Hematopoietic multipotent progenitor cell treated with erythropoietin and hydrocortisone succinate and interleukin-3 and kit ligand, for 15 days (in vitro differentiated cells): ENCODE results near the gene NTMT1.
"Not testable (repeated sequence)": the region's sequence is repeated elsewhere in the genome, so short reads cannot be mapped to it uniquely, and the experiment has no call there.

Source experiments
- DNase-seq: peaks from one replicate; pipeline ENCODE4 v3.0.0-alpha.2; 2015; ENCODE audit warnings: low spot score

Gene NTMT1, protein sequence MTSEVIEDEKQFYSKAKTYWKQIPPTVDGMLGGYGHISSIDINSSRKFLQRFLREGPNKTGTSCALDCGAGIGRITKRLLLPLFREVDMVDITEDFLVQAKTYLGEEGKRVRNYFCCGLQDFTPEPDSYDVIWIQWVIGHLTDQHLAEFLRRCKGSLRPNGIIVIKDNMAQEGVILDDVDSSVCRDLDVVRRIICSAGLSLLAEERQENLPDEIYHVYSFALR

DNA sequence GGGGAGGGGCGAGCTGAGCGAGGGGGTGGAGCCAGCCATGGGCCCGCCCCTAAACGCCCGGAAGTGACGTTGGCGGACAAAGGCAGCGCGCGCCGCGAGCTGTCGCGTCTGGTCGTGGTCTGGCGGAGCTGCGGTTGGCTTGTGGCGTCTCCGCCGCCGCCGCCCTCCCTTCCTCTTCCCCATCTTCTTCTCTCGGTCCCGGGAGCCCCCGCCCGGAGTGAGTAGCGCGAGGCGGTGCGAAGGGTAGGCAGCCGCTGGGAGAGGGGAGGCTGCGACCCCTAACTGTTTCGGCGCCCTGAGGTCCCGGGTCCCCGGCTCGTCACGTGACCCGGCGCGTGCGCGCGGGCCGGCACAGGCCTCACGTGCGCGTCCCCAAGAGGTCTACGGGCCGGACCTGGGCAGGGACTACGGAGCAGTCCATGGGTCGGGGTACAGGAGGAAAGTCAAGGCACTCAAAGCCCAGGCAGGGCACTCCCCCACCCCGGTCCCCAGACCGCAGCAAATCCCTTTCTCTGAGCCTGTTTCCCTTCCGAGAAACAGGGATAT is at the start of gene NTMT1:
Gene NTMT1, plus strand, starts transcription at position 85 of the 546 bp plus-strand sequence. CDS start 6,541 bp downstream, outside the sequence.
- peak; percentile 86 for DNase-seq

- DNase-seq: no peak
Measured at GRCh38 chr9:129576546-129577543, 49.1 kb upstream of the NTMT1 start.

- DNase-seq: no peak
Measured at GRCh38 chr9:129579294-129579693, 46.7 kb upstream of the NTMT1 start.

- no peak for DNase-seq
Measured at GRCh38 chr9:129580211-129580915, 45.6 kb upstream of the NTMT1 start.

GRCh38 chr9:129581505-129582189 is 44.3 kb upstream of the NTMT1 start:
- no peak for DNase-seq

- no peak for DNase-seq
Measured at GRCh38 chr9:129582855-129583254, 43.1 kb upstream of the NTMT1 start.

DNA sequence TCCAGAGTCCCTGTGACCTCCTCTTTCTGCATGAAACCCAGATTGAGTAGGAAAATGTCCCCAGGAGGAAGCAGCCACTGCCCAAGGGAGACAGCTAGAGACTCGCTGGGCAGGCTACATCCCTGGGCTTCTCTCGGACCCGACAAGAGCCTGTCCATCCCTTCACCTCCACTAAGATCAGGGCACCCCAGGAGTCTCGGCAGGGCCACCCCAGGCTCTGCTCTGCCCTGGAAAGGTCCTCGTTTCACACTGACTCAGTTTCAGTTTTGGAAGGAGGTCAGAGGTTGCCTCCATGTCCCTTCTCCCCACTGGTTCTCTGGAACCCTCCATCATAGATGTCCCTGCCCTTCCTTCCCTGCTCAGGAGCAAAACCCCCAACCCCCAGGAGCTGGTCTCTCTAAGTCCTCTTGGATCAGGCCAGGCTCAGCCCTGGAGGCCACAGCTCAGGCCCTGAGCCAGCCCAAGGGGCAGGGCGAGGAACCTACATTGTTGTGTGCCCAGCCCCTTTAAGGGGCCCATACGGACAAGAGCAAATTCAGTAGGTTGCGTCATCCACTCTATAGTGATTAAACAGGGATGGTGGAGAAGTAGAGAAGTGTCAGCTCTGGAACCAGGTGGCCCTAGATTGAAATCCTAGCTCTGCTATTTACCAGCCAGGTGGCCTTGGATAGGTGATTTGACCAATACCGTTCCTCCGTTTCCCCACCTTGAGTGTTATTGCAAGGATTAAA is 42.5 kb upstream of the NTMT1 start:
- DNase-seq: no peak

DNA sequence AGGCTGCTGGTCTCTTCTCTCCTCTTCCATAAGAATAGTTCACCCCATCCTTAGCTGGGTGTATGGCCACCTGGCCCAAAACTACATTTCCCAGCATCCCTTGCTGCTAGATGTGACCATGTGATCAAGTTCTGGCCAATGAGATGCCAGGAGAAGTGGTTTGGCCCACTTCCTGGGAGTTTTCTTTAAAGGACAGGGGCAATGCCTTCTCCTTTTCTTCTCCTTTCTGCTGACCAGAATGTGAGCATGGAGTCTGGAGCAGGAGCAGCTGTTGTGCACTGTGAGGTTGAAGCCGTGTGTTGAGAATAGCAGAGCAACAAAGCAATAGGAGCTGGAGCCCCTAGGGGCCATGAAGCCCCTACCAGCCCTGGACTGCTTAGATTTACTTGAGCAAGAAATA is 41.8 kb upstream of the NTMT1 start:
- DNase-seq: peak; percentile 62

DNA sequence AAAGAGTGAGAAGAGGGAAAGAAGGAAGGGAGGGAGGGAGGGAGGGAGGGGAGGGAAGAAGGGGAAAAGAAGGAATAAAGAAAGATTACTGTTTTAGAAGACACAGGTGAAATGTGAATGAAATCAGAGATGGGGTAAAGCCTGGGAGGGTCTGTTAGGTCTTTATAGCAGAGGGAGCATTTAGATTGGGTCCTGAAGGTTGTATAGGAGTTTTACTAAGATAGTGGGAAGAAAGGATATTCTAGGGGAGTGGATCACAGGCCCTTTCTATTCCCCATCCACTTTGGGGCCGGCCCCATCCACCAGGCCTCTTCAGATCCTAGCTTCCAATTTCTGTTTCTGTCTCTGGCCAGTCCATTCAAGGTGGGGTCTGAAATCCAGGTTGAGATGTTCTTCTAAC is 40.6 kb upstream of the NTMT1 start:
- no peak for DNase-seq

GRCh38 chr9:129586245-129586644 is 39.7 kb upstream of the NTMT1 start:
- no peak for DNase-seq

GRCh38 chr9:129586685-129587084 is 39.3 kb upstream of the NTMT1 start:
- no peak for DNase-seq

DNA sequence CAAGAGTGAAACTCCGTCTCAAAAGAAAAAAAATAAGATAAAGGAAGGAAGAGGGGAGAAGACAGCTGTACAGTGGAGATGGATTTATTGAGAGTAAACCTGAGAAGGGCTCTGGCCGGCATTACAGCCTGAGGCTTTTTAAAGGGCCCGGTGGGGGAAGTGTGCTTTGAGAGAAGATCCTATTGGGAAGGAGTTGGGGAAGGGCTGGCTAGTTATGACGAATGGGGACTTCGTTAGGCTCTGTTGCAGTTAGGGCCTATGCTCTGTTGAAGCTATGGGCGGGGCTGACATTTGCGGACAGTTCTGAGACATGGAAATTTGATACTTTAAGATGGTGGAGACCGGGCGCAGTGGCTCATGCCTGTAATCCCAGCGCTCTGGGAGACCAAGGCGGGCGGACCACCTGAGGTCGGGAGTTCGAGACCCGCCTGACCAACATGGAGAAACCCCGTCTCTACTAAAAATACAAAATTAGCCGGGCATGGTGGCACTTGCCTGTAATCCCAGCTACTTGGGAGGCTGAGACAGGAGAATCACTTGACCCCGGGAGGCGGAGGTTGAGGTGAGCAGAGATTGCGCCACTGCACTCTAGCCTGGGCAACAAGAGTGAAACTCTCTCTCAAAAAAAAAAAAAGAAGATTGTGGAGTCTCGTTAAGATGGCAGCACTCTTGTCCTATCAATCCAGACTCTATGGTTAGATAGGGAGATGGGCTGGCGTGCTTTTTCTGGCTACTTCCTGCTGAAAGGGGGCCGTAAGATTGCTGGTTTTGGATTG is 38.3 kb upstream of the NTMT1 start:
- no peak for DNase-seq

DNA sequence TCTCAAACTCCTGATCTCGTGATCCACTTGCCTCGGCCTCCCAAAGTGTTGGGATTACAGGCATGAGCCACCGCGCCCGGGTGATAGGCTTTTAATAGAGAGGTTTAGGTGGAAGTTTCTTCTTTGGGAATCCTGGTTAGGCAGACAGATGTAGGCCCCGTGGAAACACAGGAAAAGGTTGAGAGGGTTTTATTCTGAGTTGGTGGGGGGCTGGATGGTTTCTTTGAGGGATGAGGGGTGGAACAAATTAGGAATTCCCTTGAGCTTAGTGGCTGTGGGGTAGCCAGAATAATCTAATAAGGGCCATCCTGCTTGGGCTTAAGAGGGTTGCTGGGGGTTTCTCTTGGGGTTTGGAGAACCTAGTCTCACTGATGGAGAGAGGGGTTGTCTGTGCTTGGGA is 35.5 kb upstream of the NTMT1 start:
- DNase-seq: no peak

DNA sequence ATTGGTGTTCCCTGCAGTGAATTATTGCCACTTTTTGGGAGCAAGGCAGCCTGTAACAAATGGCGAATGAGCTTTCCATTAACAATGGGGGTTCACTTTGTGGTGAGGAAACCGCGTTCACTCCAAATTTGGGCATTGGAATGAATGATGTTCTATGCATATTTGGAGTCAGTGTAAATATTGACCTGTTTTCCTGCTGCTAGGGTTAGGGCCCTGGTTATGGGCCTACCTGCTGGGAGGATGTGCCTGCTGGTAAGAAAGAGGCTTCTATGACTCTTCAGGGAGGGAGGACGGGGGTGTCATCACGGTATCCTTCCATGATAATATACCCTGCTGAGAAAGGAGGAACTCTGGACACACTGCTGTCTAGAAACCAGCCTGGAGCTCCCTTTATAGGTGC is 34.0 kb upstream of the NTMT1 start:
- DNase-seq: no peak

GRCh38 chr9:129592790-129593189 is 33.2 kb upstream of the NTMT1 start:
- DNase-seq: not testable (repeated sequence)

DNA sequence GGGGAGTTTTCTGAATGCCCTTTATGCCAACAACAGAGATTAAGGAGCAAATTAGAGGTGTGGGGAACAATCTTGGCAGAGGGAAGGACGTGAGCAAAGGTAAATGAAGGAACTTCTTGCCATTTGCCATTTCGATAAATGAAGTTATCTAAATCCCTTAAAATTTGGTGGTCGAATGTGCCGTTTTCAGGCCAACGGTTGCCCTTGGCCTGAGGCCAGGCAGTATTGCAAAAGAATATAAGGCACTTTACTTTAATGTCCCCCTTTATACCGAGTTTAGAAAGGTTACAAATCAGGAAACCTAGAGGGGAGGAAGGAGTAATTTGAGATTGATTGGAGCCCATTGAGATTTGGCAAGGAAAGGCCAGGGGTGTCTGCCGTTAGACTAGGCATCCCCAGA is 31.3 kb upstream of the NTMT1 start:
- no peak for DNase-seq

GRCh38 chr9:129595311-129595741 is 30.6 kb upstream of the NTMT1 start:
- no peak for DNase-seq

- DNase-seq: no peak
Measured at GRCh38 chr9:129595903-129596540, 29.9 kb upstream of the NTMT1 start.

DNA sequence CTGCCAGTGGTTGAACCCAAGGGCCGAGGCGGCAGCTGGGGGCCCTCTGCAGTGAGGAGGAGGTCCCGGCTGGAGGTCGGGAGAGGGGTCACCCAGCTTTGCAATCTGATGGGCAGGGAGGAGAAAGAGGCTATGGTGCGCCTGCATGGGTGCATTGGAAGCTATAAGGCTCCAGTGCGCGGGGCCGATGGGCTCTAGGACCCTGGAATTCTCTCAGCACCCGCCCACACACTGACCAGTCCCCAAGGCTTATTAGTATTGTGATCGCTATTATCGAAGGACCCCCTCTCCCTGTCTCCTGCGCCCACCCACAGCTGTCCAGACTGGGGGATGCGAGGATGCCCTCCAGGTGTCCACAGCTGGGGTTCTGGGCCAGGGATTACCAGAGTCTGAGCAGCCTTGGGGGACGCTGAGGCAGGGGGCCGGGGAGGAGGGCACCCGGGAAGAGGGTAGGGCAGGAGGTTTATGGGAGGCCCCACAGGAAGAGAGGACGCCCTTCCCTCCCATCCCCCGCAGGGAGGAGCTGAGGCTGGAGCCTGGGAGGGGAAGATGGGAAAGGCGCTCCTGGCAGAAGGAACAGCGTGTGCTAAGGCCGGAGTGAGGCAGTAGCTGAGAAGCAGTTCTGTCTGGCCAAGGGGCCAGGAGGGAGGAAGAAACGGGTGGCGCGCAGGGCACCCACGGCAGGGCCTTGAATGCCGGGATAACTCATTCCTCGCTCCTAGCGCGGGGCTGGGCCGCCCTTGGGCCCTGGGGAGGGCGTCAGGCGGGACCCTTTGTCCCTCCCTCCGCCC is 29.2 kb upstream of the NTMT1 start:
- DNase-seq: no peak
